HG03439 (cell line): Measurements from ENCODE around the gene RNFT2.

Source experiments
- ATAC-seq: cut with Tn5 transposase; IDR thresholded peaks from one replicate; pipeline ENCODE4 v1.9.1; 2021; ENCODE audit warnings: mild to moderate bottlenecking, moderate library complexity; ENCODE audit not compliant: unreplicated experiment

RNFT2 gene

GRCh38 chr12:116898669-116899068 lies 160.6 kb downstream of the RNFT2 start:
- ATAC-seq, result no peak

- no peak for ATAC-seq
Measured at GRCh38 chr12:116901612-116902011, 163.5 kb downstream of the RNFT2 start.
